Tibial nerve (tissue), 4 donors: ENCODE data around the gene TBL1XR1.

Source experiments
- CTCF ChIP-seq, 5 experiments: fragments of 200-600 bp in 3 of 5; fragments of 450-650 bp in 2 of 5; sonication (generic) in 3 of 5; IDR thresholded peaks; one replicate each; pipeline ENCODE4 v1.5.1; 2016 to 2019; ENCODE audit warnings: antibody characterized with exemption in 5 of 5, mild to moderate bottlenecking in 3 of 5, moderate library complexity in 2 of 5
- EP300 ChIP-seq, 2 donors: sonication (generic); formaldehyde crosslinking; IDR thresholded peaks; one replicate each; pipeline ENCODE4 v1.6.1; 2017; ENCODE audit warnings: antibody characterized with exemption in 2 of 2, mild to moderate bottlenecking in 1 of 2
- POLR2A ChIP-seq, 2 donors: fragments of 450-650 bp; IDR thresholded peaks; one replicate each; pipeline ENCODE4 v1.6.1; 2017; ENCODE audit warnings: antibody characterized with exemption in 2 of 2, mild to moderate bottlenecking in 2 of 2, moderate library complexity in 2 of 2

DNA sequence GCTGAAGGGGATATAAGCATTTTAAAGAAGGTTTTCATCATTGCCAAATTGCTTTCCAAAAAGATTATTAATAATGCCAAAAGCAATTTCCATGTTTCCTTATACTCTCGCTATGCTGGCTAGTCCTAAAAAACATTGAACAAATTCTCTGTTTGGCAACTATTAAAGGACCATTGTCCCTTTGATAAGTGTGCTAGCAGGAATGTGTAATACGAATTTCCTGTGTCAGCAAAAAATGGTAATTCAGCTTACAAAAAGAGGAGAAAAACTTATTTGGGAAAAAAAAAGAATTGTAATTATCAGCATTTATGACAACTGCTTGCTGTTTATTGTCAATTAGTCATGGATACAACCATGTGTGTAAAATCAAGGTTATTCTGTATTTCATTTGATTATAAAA, 138.6 kb downstream of the TBL1XR1 start:
- TF ChIP-seq CTCF (IDR thresholded peaks at IDR 0.05) (no peak), POLR2A (IDR thresholded peaks at IDR 0.05) (no peak), EP300 (IDR thresholded peaks at IDR 0.05) (no peak)
